Liver (tissue), 9 donors: Measurements from ENCODE around the gene SRRM3. TPM values are rescaled to one million over a fixed set of nuclear protein-coding genes. Genes with fewer than 3 reads are reported as not detected.

Source experiments
- DNase-seq: peaks from one replicate; pipeline ENCODE4 v3.0.0-alpha.2; 2017; ENCODE audit warnings: low spot score
- H3K27ac ChIP-seq, 2 donors: one replicate each; pipeline ENCODE4 v1.7.0; 2013; ENCODE audit warnings: inconsistent platforms in 2 of 2, low read length in 2 of 2, control low read depth in 1 of 2, low read depth in 1 of 2, mild to moderate bottlenecking in 1 of 2
- H3K27me3 ChIP-seq, 4 donors: one replicate each; pipeline versions ENCODE4 v1.6.1 to v1.7.0; 2013; ENCODE audit warnings: low read length in 3 of 4, inconsistent platforms in 1 of 4, mild to moderate bottlenecking in 1 of 4, moderate library complexity in 1 of 4; ENCODE audit not compliant: control insufficient read depth in 4 of 4, insufficient read depth in 4 of 4
- H3K36me3 ChIP-seq, 4 donors: one replicate each; pipeline versions ENCODE4 v1.6.1 to v1.7.0; 2013; ENCODE audit warnings: low read length in 3 of 4, mild to moderate bottlenecking in 3 of 4, low read depth in 1 of 4, moderate library complexity in 1 of 4; ENCODE audit not compliant: control insufficient read depth in 4 of 4, insufficient read depth in 3 of 4
- H3K4me1 ChIP-seq, 4 donors: one replicate each; pipeline versions ENCODE4 v1.6.1 to v1.7.0; 2013; ENCODE audit warnings: low read length in 3 of 4, mild to moderate bottlenecking in 3 of 4, moderate library complexity in 1 of 4; ENCODE audit not compliant: control insufficient read depth in 4 of 4, insufficient read depth in 4 of 4
- H3K4me3 ChIP-seq, 3 donors: one replicate each; pipeline versions ENCODE4 v1.6.1 to v1.7.0; 2013; ENCODE audit warnings: low read length in 3 of 3, control low read depth in 1 of 3, low read depth in 1 of 3, mild to moderate bottlenecking in 1 of 3
- H3K9ac ChIP-seq, 2 donors: one replicate each; pipeline ENCODE4 v1.7.0; 2013; ENCODE audit warnings: low read length in 2 of 2, mild to moderate bottlenecking in 2 of 2, moderate library complexity in 2 of 2, control low read depth in 1 of 2, low read depth in 1 of 2
- H3K9me3 ChIP-seq, 4 donors: one replicate each; pipeline versions ENCODE4 v1.6.1 to v1.7.0; 2013; ENCODE audit warnings: low read length in 3 of 4; ENCODE audit not compliant: control insufficient read depth in 4 of 4
- EGR1 ChIP-seq, 2 donors: IDR thresholded peaks; 2 replicates each; pipeline ENCODE4 v1.6.1; 2016 to 2018; ENCODE audit warnings: antibody characterized with exemption in 2 of 2, low read depth in 2 of 2
- FOXA1 ChIP-seq: IDR thresholded peaks from 2 replicates; pipeline ENCODE4 v1.6.1; 2016; ENCODE audit warnings: antibody characterized with exemption
- FOXA2 ChIP-seq: IDR thresholded peaks from 2 replicates; pipeline ENCODE4 v1.6.1; 2016; ENCODE audit warnings: antibody characterized with exemption
- GABPA ChIP-seq, 2 donors: IDR thresholded peaks in 1 of 2; conservative IDR thresholded peaks in 1 of 2; 2 replicates each; pipeline ENCODE4 v1.6.1; 2016; ENCODE audit warnings: antibody characterized with exemption in 2 of 2, mild to moderate bottlenecking in 1 of 2, moderate library complexity in 1 of 2
- HNF4A ChIP-seq, 2 donors: conservative IDR thresholded peaks; 2 replicates each; pipeline ENCODE4 v1.6.1; 2016; ENCODE audit warnings: antibody characterized with exemption in 2 of 2, mild to moderate bottlenecking in 2 of 2
- HNF4G ChIP-seq: IDR thresholded peaks from 2 replicates; pipeline ENCODE4 v1.6.1; 2016; ENCODE audit warnings: antibody characterized with exemption
- JUND ChIP-seq, 2 donors: IDR thresholded peaks; 2 replicates each; pipeline ENCODE4 v1.6.1; 2016; ENCODE audit warnings: antibody characterized with exemption in 2 of 2
- NR2F2 ChIP-seq: IDR thresholded peaks from 2 replicates; pipeline ENCODE4 v1.6.1; 2016; ENCODE audit warnings: antibody characterized with exemption
- RAD21 ChIP-seq, 2 donors: IDR thresholded peaks; 2 replicates each; pipeline ENCODE4 v1.6.1; 2016; ENCODE audit warnings: antibody characterized with exemption in 2 of 2, mild to moderate bottlenecking in 2 of 2
- RXRA ChIP-seq, 2 donors: IDR thresholded peaks; 2 replicates each; pipeline ENCODE4 v1.6.1; 2017 to 2018; ENCODE audit warnings: antibody characterized with exemption in 2 of 2, mild to moderate bottlenecking in 1 of 2
- SP1 ChIP-seq: IDR thresholded peaks from 2 replicates; pipeline ENCODE4 v1.6.1; 2018; ENCODE audit warnings: antibody characterized with exemption, mild to moderate bottlenecking
- TAF1 ChIP-seq: conservative IDR thresholded peaks from 2 replicates; pipeline ENCODE4 v1.6.1; 2016; ENCODE audit warnings: antibody characterized with exemption, mild to moderate bottlenecking
- YY1 ChIP-seq: IDR thresholded peaks from 2 replicates; pipeline ENCODE4 v1.6.1; 2016; ENCODE audit warnings: antibody characterized with exemption, mild to moderate bottlenecking
- WGBS: extraction: QIAGEN DNeasy Blood & Tissue Kit; methylation state at CpG from one replicate; pipeline ENCODE4 v1.1.7; 2013; 5-methylcytosine and 5-hydroxymethylcytosine counted together
- polyA plus RNA-seq, 2 donors: library from polyadenylated mRNA; stranded (reverse) in 1 of 2; unstranded in 1 of 2; fragments of 200-250 nt in 1 of 2; fragments of >200 nt in 1 of 2; fragmentation: Nextera tagmentation in 1 of 2; extraction: Ambion mirVana in 1 of 2; gene quantifications; one replicate each; pipeline versions ENCODE4 v1.2.1 to v1.2.3, GENCODE V29; 2013 to 2015
- total RNA-seq, 2 donors: library from RNA; depleted of rRNA; stranded (reverse); fragments of >200 nt; gene quantifications; one replicate each; pipeline ENCODE4 v1.2.3, GENCODE V29; 2014
- TF ChIP-seq, protein P1 (sequence below): IDR thresholded peaks from 2 replicates; pipeline ENCODE4 v1.6.1; 2016; ENCODE audit warnings: antibody characterized with exemption
- TF ChIP-seq, protein P2 (sequence below): IDR thresholded peaks from 2 replicates; pipeline ENCODE4 v1.6.1; 2016; ENCODE audit warnings: antibody characterized with exemption
- TF ChIP-seq, protein P3 (sequence below): fragments of 150-350 bp; IDR thresholded peaks from 2 replicates; pipeline ENCODE4 v1.5.1; 2017; ENCODE audit warnings: improper control_type of control experiment, low read depth, low read length; ENCODE audit not compliant: missing input control
- TF ChIP-seq, protein P4 (sequence below): IDR thresholded peaks from 2 replicates; pipeline ENCODE4 v1.6.1; 2016; ENCODE audit warnings: antibody characterized with exemption, mild to moderate bottlenecking
- donor health status: healthy.
- donor health status: healthy.
- donor health status: healthy.
- donor health status: healthy.
- donor health status: healthy.

The SRRM3 gene
- total and polyA plus RNA-seq, 4 donors, result 0.08 to 0.16 TPM; not detected in 2

DNA sequence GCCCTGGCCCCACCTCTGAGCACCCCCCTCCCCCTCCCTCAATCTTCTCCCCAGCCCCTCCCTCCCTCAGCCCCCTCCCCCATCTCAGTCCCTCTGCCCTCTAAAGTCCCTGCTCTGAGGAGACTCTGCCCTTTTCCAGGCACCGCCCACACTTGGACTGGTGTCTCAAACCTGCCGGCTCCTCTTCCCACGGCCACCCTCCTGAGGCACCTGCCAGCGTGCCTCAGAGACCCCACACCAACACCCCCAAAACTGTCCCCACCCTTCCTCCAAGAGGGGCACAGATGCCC is 66.1 kb downstream of the SRRM3 start (continued):
- TF ChIP-seq GABPA (IDR thresholded peaks at IDR 0.05 in 1 of 2, conservative IDR thresholded peaks at IDR 0.05 in 1 of 2) (no peak), HNF4G (no peak), FOXA1 (no peak), EGR1 (IDR thresholded peaks at IDR 0.05; ENCODE audit: low read depth in 2 of 2) (no peak), JUND (IDR thresholded peaks at IDR 0.05) (no peak)
- TF ChIP-seq, protein P1, sequence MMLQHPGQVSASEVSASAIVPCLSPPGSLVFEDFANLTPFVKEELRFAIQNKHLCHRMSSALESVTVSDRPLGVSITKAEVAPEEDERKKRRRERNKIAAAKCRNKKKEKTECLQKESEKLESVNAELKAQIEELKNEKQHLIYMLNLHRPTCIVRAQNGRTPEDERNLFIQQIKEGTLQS, result no peak

DNA sequence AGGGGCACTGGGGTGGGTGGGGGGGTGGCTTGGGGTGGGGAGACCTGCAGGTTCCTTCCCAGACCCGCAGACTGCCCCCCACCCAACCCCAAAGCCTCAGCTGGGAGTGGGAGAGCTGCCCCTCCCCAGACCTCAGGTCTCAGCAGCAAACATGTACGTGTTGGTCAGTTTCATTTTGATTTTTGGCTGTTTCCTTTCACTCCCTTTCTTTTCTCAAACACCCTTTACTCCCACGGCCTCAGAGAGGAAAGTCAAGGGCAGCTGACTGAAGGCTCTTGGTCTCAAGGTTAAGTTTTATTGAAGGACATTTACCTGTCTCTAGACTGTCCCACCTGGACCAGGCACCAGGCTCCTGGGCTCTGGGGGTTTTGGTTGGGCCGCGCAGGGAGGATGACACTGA is 66.7 kb downstream of the SRRM3 start:
- TF ChIP-seq, protein P2, sequence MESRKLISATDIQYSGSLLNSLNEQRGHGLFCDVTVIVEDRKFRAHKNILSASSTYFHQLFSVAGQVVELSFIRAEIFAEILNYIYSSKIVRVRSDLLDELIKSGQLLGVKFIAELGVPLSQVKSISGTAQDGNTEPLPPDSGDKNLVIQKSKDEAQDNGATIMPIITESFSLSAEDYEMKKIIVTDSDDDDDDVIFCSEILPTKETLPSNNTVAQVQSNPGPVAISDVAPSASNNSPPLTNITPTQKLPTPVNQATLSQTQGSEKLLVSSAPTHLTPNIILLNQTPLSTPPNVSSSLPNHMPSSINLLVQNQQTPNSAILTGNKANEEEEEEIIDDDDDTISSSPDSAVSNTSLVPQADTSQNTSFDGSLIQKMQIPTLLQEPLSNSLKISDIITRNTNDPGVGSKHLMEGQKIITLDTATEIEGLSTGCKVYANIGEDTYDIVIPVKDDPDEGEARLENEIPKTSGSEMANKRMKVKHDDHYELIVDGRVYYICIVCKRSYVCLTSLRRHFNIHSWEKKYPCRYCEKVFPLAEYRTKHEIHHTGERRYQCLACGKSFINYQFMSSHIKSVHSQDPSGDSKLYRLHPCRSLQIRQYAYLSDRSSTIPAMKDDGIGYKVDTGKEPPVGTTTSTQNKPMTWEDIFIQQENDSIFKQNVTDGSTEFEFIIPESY, result no peak
- TF ChIP-seq, protein P3, sequence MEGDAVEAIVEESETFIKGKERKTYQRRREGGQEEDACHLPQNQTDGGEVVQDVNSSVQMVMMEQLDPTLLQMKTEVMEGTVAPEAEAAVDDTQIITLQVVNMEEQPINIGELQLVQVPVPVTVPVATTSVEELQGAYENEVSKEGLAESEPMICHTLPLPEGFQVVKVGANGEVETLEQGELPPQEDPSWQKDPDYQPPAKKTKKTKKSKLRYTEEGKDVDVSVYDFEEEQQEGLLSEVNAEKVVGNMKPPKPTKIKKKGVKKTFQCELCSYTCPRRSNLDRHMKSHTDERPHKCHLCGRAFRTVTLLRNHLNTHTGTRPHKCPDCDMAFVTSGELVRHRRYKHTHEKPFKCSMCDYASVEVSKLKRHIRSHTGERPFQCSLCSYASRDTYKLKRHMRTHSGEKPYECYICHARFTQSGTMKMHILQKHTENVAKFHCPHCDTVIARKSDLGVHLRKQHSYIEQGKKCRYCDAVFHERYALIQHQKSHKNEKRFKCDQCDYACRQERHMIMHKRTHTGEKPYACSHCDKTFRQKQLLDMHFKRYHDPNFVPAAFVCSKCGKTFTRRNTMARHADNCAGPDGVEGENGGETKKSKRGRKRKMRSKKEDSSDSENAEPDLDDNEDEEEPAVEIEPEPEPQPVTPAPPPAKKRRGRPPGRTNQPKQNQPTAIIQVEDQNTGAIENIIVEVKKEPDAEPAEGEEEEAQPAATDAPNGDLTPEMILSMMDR, result no peak
- TF ChIP-seq RAD21 (IDR thresholded peaks at IDR 0.05) (no peak), YY1 (no peak), SP1 (no peak), JUND (IDR thresholded peaks at IDR 0.05) (no peak), HNF4A (conservative IDR thresholded peaks at IDR 0.05) (no peak), GABPA (IDR thresholded peaks at IDR 0.05 in 1 of 2, conservative IDR thresholded peaks at IDR 0.05 in 1 of 2) (no peak), NR2F2 (no peak)
- TF ChIP-seq, protein P4, sequence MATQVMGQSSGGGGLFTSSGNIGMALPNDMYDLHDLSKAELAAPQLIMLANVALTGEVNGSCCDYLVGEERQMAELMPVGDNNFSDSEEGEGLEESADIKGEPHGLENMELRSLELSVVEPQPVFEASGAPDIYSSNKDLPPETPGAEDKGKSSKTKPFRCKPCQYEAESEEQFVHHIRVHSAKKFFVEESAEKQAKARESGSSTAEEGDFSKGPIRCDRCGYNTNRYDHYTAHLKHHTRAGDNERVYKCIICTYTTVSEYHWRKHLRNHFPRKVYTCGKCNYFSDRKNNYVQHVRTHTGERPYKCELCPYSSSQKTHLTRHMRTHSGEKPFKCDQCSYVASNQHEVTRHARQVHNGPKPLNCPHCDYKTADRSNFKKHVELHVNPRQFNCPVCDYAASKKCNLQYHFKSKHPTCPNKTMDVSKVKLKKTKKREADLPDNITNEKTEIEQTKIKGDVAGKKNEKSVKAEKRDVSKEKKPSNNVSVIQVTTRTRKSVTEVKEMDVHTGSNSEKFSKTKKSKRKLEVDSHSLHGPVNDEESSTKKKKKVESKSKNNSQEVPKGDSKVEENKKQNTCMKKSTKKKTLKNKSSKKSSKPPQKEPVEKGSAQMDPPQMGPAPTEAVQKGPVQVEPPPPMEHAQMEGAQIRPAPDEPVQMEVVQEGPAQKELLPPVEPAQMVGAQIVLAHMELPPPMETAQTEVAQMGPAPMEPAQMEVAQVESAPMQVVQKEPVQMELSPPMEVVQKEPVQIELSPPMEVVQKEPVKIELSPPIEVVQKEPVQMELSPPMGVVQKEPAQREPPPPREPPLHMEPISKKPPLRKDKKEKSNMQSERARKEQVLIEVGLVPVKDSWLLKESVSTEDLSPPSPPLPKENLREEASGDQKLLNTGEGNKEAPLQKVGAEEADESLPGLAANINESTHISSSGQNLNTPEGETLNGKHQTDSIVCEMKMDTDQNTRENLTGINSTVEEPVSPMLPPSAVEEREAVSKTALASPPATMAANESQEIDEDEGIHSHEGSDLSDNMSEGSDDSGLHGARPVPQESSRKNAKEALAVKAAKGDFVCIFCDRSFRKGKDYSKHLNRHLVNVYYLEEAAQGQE, result no peak
- no peak overlapping the region for H3K27ac ChIP-seq
- H3K36me3 ChIP-seq, result no peaks in the 10 kb centered on the region
- H3K27me3 ChIP-seq, result peaks cover 0 to 7% (median 3%) of the 10 kb centered on the region in 4 donors
- 45% methylated on average over 5 of the region's 5 CpGs for WGBS
- H3K9ac ChIP-seq, result no peak overlapping the region
- no peak overlapping the region for H3K4me3 ChIP-seq
- no peak for DNase-seq
- H3K4me1 ChIP-seq, result peaks cover 5 to 9% (median 7%) of the 10 kb centered on the region in 4 donors
- H3K9me3 ChIP-seq, result no peaks in the 10 kb centered on the region

DNA sequence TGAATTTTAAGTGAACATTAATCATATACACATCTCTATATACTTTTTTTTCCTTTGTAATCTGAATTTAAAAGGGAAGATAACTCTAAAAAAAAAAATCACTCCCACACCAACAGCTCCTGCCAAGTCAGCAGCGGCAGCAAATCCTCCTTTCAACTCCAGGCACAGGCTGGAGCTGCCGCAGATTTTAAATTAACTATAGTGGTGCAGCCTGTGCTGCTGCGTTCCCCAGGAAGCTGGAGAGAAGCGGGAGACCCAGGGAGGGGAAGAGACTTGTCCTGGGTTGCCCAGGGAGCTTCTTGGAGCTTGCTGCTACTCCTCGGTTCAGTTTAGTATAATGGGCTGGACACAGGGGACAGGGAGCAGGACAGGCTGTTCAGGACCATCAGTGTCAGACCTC is 68.2 kb downstream of the SRRM3 start:
- TF ChIP-seq, protein P3, result no peak
- TF ChIP-seq RXRA (IDR thresholded peaks at IDR 0.05) (no peak), GABPA (IDR thresholded peaks at IDR 0.05 in 1 of 2, conservative IDR thresholded peaks at IDR 0.05 in 1 of 2) (no peak), NR2F2 (no peak), FOXA2 (no peak), TAF1 (no peak), SP1 (no peak), HNF4G (no peak)
- TF ChIP-seq, protein P2, result no peak
- WGBS, result 35% methylated on average over 5 of the region's 5 CpGs
- no peak overlapping the region for H3K27ac ChIP-seq
- no peak overlapping the region for H3K4me3 ChIP-seq
- no peaks in the 10 kb centered on the region for H3K9me3 ChIP-seq
- H3K27me3 ChIP-seq, result peaks cover 0 to 7% (median 3%) of the 10 kb centered on the region in 4 donors
- H3K36me3 ChIP-seq, result no peaks in the 10 kb centered on the region
- H3K9ac ChIP-seq, result no peak overlapping the region
- DNase-seq, result no peak
- H3K4me1 ChIP-seq, result peaks cover 5 to 9% (median 7%) of the 10 kb centered on the region in 4 donors
